AG20443 (cell line): Measurements from ENCODE around the gene C6orf15.
A peak's percentile ranks its signal among the peaks of the same experiment; 100 is the strongest.

Experiments
- DNase-seq: peaks from one replicate; pipeline ENCODE4 v3.0.0; 2012; ENCODE audit warnings: low spot score, mixed read lengths

Gene C6orf15

DNA sequence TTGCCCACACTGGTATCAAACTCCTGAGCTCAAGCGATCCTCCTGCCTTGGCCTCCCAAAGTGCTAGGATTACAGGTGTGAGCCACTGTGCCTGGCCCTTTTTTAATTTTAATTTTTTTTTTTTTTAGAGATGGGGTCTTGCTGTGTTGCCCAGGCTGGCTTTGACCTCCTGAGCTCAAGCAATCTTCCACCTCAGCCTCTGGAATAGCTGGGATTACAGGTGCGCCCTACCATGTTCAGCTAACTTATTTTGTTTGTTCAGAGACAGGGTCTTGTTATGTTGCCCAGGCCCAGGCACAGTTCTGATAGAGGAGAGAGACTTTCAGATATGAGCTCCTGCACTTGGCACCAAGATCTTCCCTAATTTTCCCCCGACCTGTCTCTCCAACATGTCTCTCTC lies 18.4 kb upstream of the C6orf15 start:
- no peak for DNase-seq

DNA sequence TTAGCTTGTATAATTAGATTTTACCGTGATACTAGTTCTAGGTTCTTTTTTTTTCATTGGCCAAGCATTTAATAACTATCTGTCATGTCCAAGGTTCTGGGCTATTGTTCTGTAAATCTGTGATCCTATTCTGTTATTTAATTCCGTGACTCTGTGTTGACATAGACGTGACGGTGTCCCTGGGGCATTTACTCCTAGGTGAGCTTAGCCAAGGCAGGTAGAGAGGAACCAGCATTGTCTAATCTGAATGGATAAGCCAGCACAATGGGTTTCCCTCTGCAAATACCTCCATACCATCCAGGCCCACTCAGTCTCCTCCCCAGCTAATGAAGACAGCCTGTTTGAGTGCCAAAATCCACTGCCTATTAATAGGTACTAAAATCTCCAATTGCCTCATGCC lies 16.8 kb upstream of the C6orf15 start:
- no peak for DNase-seq

- peak; percentile 63 for DNase-seq
Observed at GRCh38 chr6:31128093-31128676, 15.8 kb upstream of the C6orf15 start.

- DNase-seq: no peak
Observed at GRCh38 chr6:31126396-31127175, 14.2 kb upstream of the C6orf15 start.

DNA sequence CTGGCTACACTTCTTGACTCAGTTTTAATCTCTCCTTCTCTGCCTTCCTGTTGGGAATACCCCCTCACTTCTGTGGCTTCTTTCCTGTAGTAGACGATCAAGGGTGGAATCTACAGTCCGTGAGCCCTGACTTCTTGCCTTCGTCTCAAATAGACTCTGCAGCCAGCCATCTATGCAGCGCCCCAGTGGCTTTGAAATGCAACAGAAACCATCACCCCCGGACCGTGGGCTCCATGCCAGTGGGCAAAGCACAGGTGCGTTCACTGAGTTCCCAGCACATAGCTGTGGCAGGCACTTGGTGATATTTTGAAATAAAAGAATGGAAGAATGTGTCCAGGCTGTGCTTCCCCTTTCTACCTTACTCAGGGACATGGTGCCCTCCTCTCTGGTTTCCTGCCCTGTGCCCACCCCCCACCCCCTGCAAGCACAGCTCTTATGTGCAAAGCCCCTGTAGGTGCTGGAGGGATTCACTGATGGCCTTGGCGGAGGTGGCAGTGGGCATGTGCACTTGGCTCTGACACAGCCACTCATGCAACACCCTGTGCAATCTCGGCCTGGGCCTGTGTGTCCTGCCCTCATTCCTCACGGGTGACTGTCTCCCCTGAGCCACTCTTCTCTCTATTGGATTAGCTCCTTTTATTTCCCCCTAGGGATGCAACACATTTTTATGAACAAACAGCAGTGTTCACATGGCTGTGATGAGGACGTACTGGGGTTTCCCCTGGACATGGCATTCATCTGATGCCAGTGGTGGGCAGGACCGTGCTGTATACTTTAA lies 13.4 kb upstream of the C6orf15 start:
- peak; percentile 79 for DNase-seq

DNA sequence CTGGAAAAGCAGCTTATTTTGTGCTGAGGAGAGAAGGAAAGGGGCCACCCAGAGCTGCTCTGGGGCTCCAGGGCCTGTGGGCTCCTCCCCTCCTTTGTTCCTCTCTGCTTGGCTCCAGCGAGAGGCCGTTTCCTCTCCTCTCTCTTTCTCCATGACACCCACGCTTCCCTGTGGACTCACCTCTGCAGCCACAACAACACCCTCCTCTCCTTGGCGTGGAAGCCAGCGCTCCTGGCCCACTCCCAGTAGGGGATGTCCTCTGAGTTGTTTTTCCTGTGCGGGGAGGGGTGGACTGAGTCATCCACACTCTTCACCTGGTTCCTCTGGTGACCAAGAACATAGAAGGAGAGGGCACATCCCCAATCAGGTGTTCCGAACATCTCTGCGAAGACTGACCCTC lies 12.8 kb upstream of the C6orf15 start:
- no peak for DNase-seq

DNA sequence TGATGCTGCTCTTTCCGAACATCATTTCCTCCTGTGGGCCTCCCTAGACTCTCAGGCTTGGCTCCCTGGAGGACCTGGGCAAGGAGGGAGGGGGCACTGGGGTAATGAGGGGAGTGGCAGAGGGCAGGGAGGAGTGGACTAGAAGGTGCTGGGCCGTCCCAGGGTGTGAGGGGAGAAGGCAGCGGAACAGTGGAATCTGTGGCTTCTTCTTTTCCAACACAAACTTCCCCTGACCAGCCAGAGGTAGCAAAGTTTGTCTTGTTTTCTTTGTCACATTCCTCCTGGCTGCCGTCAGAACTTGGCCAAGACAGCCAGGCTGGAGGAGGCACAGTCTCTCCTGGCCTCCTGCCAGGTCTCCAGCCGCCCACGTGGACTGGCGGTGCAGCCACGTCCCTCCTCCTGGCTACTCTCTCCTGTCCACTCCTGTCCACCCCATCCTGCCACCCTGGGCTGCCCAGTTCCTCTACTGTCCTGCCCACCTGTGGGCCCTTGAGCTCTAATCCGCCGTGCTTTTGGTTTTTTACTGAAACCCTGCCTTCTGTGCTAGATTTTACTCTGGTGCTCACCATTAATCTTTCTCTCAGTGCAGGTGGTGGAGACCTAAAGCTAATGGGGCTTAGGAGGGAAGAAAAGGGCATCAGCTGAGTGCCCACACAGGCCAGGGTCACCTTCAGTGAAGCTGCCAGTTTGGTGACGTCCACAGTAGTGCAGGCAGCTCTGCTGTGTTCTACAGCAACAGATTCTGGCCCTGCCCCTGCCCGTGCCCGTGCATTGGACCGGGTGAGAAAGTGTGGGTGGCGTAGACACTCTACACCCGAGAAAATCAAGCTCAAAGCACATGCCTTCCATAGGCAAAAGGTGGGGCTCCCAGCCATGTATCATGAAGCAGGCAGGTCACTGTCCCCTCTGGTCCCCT lies 10.7 kb upstream of the C6orf15 start:
- DNase-seq: peak; percentile 86

DNA sequence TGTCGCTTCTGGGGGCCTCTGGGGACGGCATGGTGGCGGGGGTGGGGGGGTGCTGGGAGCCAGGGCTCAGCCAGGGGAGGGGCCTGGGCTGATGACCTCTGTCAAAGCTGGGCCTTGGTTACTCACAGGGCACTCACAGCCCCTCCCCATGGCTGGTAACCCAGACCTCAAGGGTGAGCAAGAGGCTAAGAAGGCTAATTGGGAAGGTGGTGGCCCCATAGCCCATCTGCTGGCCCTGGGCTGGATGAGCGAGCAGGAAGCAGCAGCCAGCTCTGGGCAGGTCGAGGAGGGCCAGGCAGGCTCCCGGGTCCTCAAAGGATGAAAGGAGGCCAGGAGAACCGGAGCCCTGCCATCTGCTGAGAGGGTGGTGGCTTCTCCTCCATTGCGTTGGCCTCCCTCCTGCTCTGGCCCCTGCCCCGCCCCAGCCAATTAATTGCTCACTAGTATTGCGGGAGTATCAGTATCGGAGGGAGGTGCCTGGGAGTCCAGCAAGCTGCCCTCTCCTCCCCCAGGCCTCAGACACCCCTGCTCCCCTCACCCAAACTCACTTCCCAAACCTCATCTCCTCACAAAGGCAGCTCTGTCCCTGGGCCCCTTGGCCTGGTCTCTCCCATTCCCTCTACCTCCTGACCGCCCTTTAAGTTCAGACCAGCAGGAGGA lies 8.9 kb upstream of the C6orf15 start:
- DNase-seq: no peak

DNA sequence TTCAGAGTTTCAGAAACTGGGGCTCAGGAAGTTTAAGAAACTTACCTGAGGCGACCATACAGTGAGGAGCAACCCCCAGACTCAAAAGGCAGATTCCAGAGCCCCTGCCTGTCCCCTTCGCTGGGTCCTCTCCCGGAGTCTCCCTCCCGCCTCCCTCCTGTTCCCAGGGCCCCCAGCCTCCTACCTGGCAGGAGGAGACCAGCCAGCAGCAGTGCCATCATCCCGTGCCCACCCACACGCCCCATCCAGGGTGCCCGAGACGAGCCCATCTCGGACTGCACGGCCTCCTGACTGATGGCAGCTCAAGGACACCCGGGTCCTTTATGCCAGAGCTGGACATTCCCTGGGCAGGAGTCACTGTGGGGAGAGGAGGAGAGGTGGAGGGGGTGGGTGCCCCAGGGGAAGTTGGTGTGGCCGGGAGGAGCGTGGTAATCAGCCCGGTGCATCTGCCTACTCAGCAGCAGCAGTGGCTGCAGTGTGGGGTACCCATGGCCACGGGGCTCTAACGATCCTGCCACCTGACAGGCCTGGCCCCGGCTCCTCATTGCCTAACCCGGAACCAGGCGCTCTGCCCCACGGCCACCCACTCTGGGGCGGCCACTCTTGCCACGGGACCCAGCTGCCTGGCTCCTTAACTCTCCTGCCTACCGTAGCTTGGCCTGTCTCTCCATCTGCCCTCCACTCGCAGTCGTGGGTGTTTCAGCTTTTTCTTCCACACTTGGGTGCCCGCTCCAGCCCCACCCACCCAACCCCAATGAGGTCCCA lies 8.0 kb upstream of the C6orf15 start, which contains the start of gene CDSN:
CDSN (minus strand) TSS at position 296 of the 765 bp plus-strand sequence; CDS start at position 269, 27 bp downstream.
- no peak for DNase-seq

GRCh38 chr6:31118178-31118577 lies 5.8 kb upstream of the C6orf15 start:
- DNase-seq: no peak

- peak; percentile 64 for DNase-seq
Observed at GRCh38 chr6:31116661-31117385, 4.4 kb upstream of the C6orf15 start.

GRCh38 chr6:31115941-31116560 lies 3.7 kb upstream of the C6orf15 start:
- DNase-seq: no peak

GRCh38 chr6:31114970-31115849 lies 2.8 kb upstream of the C6orf15 start:
- DNase-seq: peak; percentile 49

GRCh38 chr6:31114541-31114878 lies 2.1 kb upstream of the C6orf15 start, which contains the start of gene PSORS1C1:
Gene PSORS1C1 (plus strand): TSS chr6:31114800. CDS start chr6:31129633, 14,833 bp downstream.
- DNase-seq: peak; percentile 94

DNA sequence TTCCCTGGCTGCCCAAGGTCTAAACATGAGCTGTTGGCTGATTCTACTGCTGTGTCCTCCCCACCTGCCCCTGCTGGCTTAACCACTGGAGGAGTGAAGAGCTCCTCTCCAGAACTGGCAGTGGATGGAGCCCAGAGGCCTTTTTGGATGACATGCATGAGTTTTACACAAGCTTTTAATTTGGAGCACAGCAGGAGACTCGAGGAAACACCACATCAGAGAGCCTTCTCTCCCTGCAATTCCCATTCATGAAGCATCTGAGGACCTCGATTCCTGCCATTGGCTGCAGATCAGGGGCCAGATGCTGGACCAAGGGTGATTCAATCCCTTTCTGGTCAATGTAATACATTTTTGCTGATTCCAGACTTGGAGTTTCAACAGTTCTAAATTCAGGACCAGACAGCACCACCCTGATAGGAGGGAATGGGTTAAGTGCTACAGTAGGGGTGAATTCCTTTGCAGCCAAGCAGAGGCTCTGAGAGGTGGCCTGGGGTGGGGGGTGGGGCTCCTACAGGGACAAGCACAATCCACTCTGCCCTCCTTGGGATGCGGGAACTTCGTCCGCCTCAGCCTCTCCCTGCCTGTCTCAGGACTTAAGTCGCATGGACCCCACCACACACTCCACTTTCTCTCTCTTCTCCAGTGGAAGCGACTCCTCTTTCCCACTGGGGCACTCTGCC lies 1.6 kb upstream of the C6orf15 start:
- peak; percentile 73 for DNase-seq

GRCh38 chr6:31111712-31112111 lies 663 bp downstream of the C6orf15 start:
- DNase-seq: no peak

DNA sequence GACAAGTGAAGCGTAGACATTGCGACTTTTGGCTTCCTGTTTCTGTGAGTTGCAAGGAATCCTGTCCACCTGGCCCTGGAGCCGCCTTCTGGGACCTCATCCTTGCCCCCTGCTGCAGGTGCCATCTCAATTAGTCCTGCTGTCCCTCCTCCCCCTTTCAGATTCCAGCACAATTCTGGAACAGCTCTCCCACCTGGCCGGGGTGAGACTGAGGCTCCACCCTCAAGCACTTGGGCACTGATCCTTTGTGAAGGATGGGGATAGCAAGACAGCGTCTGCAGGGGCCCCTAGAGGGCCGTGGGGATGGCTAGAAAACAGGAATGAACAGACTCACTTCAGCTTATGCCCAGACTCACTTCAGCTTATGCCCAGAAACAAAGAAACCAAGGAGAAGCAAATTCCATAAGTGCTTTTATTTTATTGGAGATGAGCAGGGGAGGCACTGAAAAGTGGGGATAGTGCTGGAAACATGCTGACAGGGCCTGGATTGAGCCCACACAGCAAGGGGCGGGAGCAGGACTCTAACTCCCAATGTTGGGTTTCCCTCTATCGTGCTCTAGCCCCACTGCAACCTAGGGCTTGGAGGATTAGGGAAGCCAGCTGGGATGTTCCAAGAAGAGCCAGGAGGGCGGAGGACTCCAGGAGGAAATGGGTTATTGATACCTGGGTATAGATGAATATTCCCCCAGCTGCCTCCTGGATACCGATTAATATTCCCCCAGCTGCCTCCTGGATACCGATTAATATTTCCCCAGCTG lies 1.4 kb downstream of the C6orf15 start:
- no peak for DNase-seq
